PFSK-1 (cell line): Measurements from ENCODE around the gene CAMTA1.

Experiments
- FOXP2 ChIP-seq: optimal IDR thresholded peaks from 2 replicates; pipeline ENCODE3; 2011; ENCODE audit warnings: borderline replicate concordance, control low read depth, inconsistent platforms; ENCODE audit not compliant: insufficient read depth; ENCODE audit errors: extremely low read length, extremely low read depth
- POLR2AphosphoS5 ChIP-seq: IDR thresholded peaks from 2 replicates; pipeline ENCODE4 v1.6.1; 2012; ENCODE audit warnings: low read depth, mild to moderate bottlenecking, control low read depth, low read length, moderate library complexity
- REST ChIP-seq, 2 experiments: IDR thresholded peaks; 2 replicates each; pipeline versions ENCODE4 v1.6.1 to v1.8.0; 2011 to 2012; ENCODE audit warnings: low read depth in 2 of 2, low read length in 2 of 2, control low read depth in 1 of 2, inconsistent platforms in 1 of 2, mild to moderate bottlenecking in 1 of 2, moderate library complexity in 1 of 2; ENCODE audit not compliant: insufficient read depth in 1 of 2
- SIN3A ChIP-seq: IDR thresholded peaks from 2 replicates; pipeline ENCODE4 v1.6.1; 2012; ENCODE audit warnings: mild to moderate bottlenecking, low read length, moderate library complexity, borderline replicate concordance; ENCODE audit not compliant: insufficient read depth
- TAF1 ChIP-seq: IDR thresholded peaks from 2 replicates; pipeline ENCODE4 v1.6.1; 2012; ENCODE audit warnings: low read length, control low read depth, borderline replicate concordance; ENCODE audit not compliant: insufficient read depth

The CAMTA1 gene

GRCh38 chr1:7011826-7012225, 226.6 kb downstream of the CAMTA1 start:
- no peak for TF ChIP-seq SIN3A
- no peak for TF ChIP-seq POLR2AphosphoS5
- no peak for TF ChIP-seq REST (IDR thresholded peaks at IDR 0.05; ENCODE audit: insufficient read depth in 1 of 2, low read depth in 2 of 2, low read length in 2 of 2)
- TF ChIP-seq TAF1, result no peak
- no peak for TF ChIP-seq FOXP2

GRCh38 chr1:7012461-7012924, 227.2 kb downstream of the CAMTA1 start:
- no peak for TF ChIP-seq POLR2AphosphoS5
- TF ChIP-seq FOXP2, result no peak
- TF ChIP-seq TAF1, result no peak
- no peak for TF ChIP-seq REST (IDR thresholded peaks at IDR 0.05; ENCODE audit: insufficient read depth in 1 of 2, low read depth in 2 of 2, low read length in 2 of 2)
- no peak for TF ChIP-seq SIN3A

- TF ChIP-seq SIN3A, result no peak
- no peak for TF ChIP-seq FOXP2
- no peak for TF ChIP-seq POLR2AphosphoS5
- TF ChIP-seq REST (IDR thresholded peaks at IDR 0.05; ENCODE audit: insufficient read depth in 1 of 2, low read depth in 2 of 2, low read length in 2 of 2), result no peak
- TF ChIP-seq TAF1, result no peak
Measured at GRCh38 chr1:7013833-7014639, 228.8 kb downstream of the CAMTA1 start.

- TF ChIP-seq REST (IDR thresholded peaks at IDR 0.05; ENCODE audit: insufficient read depth in 1 of 2, low read depth in 2 of 2, low read length in 2 of 2) (no peak), TAF1 (no peak), POLR2AphosphoS5 (no peak), SIN3A (no peak), FOXP2 (no peak)
Measured at GRCh38 chr1:7014640-7014930, 229.3 kb downstream of the CAMTA1 start.

GRCh38 chr1:7015022-7015421, 229.8 kb downstream of the CAMTA1 start:
- TF ChIP-seq SIN3A (no peak), TAF1 (no peak), REST (IDR thresholded peaks at IDR 0.05; ENCODE audit: insufficient read depth in 1 of 2, low read depth in 2 of 2, low read length in 2 of 2) (no peak), FOXP2 (no peak), POLR2AphosphoS5 (no peak)
